Embryonic facial prominence (tissue), 1 donor: ENCODE data around the gene CEP162.
"Not testable (repeated sequence)": the region's sequence is repeated elsewhere in the genome, so short reads cannot be mapped to it uniquely, and the experiment has no call there.

Experiments
- DNase-seq: peaks from one replicate; pipeline ENCODE4 v3.0.0-alpha.2; 2016; ENCODE audit errors: extremely low spot score

CEP162 gene, protein sequence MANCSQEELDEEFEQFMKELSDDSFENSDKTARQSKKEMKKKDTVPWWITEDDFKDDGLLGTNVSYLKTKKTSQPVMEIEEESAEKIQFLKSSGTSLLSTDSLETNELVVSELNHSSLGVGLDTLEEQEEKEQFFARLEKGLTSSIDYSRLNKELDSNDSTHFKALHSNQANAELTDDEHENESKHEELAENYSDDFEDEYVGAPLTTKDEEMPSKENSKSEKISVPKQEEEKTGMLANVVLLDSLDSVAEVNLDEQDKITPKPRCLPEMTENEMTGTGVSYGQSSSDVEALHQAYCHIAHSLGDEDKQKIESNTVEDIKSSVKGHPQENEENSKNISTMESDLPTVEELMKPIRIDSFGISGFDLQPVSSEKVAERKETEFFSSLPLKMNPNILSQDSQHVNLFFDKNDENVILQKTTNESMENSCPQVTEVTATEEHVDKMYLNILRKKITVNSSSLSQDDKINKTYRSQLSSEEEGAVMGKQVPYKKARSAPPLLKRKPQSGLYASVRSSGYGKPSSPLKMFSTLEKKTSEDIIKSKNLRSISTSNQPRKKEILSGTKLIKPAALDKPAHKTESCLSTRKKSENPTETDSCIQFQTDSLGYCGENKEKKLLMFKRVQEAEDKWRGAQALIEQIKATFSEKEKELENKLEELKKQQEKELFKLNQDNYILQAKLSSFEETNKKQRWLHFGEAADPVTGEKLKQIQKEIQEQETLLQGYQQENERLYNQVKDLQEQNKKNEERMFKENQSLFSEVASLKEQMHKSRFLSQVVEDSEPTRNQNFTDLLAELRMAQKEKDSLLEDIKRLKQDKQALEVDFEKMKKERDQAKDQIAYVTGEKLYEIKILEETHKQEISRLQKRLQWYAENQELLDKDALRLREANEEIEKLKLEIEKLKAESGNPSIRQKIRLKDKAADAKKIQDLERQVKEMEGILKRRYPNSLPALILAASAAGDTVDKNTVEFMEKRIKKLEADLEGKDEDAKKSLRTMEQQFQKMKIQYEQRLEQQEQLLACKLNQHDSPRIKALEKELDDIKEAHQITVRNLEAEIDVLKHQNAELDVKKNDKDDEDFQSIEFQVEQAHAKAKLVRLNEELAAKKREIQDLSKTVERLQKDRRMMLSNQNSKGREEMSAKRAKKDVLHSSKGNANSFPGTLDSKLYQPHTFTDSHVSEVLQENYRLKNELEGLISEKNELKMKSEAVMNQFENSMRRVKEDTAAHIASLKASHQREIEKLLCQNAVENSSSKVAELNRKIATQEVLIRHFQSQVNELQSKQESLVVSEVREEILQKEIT (N-terminal part only)

DNA sequence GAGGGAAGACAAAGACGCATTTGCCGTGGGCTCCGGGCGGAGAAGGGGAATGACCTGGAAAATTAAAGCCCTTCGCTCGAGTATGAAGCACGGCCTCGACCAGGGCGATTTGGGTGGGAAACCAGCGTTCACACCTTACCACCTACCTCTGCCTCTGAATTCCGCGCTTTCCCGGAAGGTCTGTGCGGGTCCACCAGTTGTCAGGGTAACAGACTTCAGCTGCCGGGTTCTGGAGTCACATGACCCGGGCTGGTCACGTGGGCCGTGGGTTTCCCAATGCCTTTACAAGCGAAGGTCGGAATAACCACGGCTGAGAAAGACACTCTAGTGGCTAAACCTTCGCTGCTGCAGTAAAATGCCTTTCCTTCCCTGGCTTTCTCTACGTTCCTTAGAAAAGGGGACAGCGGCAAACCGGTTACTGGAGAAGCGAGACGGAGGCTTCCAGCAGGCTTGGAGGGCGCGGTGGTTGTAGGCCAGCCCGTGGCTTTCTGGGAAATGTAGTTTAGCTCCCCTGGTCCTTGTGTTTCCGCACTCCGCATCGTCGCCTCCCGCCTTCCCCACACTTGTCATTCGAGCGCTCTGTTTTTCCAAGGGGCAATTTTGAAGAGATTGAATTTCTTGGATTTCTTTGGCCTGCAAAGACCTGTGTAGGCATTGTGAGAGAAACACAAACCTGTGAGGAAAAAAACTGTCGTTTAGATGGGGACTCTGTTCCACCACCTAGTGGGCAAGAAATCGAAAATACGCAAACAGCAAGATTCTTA lies at the start of gene CEP162:
Gene CEP162, minus strand, starts transcription at position 210 of the 764 bp plus-strand sequence. CDS start 1,250 bp downstream, outside the sequence.
- DNase-seq = peak; percentile 80

DNA sequence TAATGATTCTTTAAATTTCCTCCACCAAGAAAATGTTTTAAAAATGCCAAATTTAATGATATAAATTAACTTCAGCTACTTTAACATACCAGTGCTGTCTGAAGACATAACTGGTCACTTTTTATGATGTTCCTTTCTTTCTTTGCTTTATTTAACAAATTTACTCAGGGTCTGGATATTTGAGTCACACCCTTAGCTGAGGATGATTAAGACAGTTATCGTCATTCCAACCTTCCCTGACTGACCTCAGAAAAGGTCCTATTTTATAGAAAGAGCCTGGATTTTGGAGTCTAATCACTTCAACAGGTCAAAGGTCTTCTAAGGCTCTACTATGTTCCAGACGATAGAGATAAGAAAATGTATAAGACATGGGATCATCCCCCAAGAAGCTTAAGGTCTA lies 47.4 kb upstream of the CEP162 start:
- no peak for DNase-seq

DNA sequence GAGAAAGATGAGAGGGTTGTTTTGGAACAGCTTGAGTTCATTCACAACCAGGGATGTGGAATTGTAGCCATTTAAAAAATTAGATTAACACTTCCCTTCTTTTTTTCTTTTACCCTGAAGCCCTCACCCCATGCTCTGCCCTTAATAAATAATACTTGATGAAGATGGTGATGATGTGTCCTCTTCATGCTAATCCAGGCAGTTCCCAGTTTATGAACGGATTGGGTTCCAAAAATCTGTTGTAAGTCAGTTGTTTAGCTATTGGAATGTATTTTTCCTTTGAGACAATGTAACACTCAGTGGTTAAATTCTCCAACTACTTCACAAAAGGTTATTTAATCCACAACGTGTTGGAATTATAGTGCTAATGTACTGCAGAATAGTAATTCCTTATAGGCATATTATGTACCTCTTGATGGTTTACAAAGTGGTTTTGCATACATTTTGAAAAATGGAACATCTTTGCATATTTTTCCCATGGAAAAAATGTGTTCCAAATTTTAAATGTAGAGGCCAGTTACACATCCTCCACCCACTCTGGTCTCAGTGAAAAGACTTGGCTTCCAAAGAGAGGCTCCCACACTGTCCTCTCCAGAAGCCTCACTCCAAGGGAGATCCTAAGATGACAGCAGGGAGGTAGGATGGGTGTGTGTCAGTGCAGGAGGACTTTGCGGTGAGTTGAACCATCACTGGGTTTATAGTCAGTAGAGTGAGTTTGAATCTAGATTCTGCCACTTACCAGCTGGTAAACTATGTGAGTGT lies 45.8 kb upstream of the CEP162 start:
- DNase-seq = no peak

DNA sequence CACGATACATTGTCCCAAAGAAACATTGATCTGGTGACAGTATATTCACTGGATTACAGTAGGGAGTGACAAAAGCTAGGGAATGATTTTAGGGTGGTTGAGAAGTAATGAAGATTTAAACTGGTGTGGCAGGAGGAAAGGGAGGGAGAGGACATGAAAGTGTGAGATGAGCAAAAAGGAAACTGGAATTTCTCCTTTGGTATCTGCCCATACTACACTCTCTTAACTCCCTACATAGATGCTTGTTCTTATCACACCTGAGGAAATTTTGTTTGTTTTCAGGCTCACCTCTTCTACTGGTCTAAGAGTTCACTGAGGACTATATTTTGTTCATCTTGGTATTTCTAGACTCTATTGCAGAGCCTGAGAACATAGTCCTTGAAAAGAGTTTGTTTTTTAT lies 44.9 kb upstream of the CEP162 start:
- no peak for DNase-seq

DNA sequence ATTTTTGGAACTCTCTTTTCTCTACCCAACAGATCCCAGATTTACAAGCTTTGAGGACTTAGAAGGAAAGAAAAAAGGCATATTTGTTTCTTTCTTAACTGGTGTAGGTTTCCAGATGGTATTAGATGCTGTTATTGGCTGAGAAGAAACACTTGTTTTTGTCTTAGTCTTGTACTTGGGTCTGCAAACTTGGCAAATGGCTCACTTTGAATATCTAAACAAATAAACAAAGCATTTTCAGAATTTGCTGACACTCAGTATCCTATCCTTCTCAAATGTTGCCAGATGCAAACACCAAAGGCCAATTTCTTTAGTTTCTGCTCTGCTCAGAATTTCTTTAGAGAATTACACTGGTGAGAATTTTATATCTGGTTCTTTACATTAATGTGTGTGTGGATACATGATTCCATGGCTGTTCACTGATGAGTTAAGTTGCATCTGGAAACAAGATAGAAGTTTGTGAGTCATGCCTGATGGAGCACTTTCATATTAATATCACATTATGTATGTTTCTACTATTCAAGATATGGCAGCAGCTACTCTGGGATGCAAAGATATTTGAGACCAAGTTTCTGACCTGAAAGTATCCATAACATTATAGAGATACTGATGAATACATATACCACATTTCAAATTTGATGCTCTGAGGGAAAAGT lies 43.7 kb upstream of the CEP162 start:
- no peak for DNase-seq

DNA sequence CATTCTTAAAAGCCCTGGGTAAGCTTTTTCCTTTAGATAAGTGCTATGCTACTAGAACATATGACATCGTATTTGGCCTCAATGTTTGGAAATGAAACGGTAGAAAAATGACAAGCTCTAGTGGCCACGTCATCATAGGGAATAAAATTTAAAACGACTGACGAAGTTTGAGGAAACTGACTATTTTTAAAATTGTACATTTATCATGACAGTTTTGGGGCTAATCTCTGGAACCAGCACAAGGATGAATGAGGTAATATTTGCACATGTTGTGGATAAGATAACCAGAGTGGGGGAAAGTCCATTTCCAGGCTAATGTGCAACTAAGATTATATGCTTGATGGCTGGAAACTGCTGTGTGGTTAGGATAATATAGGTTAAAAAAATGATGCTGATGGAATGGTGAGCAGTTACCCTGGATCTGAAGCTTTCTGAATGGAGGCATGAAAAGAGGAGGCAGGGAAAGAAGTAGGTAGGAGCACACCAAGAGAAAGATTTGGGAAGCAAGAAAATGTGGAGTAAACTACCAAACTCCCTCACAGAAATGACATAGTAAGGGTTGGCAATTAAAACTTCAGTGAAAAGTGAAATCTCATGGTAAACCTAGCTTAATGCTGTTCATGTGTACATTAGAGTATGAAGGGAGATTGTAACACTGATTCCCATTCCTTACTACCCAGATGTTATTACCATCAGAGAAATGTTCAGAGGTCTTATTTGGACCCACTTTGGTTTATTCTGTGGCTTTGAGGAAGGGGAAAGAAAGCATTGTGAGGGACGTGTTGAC lies 42.7 kb upstream of the CEP162 start:
- no peak for DNase-seq

DNA sequence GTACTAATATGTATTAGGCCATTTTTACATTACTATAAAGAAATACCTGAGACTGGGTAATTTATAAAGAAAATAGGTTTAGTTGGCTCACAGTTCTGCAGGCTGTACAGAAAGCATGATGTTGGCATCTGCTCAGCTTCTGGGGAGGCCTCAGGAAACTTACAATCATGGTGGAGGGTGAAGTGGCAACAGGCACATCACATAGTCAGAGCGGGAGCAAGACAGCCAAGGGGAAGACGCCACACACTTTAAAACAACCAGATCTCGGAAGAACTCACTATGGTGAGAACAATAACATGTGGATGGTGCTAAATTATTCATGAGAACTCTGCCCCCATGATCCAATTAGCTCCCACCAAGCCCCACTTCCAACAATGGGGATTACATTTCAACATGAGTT lies 41.3 kb upstream of the CEP162 start:
- no peak for DNase-seq

DNA sequence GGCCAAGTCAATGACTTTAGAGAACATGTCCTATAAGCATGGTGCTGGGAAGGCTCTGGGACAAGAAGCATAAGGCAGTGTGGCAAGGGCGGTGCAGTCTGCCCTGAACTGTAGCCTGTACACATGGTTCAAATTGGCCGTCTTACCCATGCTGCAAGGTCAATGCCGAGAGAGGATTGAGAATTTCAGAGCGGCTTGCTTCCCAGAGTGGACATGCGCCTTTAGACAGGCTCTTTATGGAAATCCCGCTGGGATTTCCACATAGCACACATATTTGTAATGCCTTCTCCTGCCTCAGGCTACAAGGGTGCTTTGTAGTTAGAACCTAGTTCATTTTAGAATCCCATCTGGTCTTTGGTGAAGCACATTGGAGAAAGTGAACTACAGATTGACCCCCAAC lies 36.1 kb upstream of the CEP162 start:
- no peak for DNase-seq

DNA sequence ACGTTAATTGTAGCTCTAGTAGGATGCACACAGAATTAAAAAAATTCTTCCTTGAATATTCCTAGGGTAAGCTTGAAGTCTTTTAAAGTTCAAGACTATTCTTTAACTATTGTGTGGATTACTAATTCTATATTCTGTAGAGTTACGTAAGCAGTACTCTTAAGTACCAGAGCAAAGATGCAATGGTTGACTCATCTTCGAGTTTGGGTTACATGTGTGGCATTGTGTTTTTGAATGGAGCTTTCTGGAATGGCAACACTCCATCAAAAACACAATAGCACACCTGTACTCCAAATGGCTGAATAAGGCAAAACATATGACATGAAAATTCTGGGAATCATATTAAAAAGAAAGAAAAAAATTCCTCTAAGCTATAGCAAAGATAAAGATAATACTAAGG lies 33.5 kb upstream of the CEP162 start:
- no peak for DNase-seq

DNA sequence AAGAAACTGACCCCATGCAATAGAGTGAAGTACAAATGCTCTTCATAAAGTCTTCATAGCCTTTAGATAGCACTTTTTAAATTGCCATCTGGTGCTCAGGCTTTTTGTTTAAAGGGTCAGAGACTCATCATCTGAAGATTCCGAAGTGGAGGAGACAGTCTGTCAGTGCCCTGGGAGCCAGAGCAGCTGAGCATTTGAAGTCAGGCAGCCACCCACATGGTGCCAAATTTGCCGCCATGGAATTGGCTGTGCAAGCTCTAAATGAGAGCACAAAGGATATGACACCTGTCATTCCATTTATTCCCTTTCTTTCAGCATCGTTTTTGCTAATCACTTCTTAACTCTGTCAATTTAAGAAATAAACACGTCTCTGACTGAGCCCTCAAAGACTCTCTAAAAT lies 32.8 kb upstream of the CEP162 start:
- no peak for DNase-seq

DNA sequence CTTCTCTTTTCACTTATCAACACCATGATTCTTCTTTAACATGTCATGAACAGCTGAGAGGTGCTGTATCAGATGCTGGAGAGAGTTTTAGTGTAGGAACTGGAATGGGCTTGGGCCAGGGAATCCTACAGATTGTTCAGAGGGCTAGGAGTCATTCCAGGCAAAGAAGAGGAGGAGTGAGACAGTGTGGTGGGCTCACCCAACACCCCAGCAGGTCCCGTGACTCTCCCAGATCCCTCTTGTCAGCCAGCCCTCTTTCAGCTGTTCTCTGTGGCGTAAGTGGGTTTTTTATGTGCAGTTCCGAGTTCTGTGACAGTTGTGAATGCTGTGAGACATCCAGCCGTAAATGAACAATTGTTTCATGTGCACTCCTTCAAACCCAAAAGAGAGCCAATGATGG lies 31.4 kb upstream of the CEP162 start:
- DNase-seq = no peak

DNA sequence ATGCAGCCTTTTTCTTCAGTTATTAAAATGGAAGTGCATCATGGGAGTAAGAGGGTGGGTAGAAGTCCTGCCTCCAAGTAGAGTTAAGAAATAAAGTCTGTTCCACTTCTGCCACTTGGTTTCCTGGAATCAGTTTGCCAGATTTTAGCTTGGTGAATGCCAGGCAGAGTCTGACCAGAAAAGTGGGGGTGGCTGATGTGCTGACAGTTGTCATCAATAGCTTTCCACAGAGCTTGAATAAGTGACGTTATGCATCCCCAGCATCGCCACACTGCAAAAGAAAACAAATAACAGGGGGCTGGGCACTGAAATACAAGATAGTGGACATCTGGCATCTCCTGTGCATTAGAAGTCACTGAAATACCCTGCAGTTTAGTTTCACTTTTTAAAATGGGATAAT lies 30.8 kb upstream of the CEP162 start:
- DNase-seq = no peak

DNA sequence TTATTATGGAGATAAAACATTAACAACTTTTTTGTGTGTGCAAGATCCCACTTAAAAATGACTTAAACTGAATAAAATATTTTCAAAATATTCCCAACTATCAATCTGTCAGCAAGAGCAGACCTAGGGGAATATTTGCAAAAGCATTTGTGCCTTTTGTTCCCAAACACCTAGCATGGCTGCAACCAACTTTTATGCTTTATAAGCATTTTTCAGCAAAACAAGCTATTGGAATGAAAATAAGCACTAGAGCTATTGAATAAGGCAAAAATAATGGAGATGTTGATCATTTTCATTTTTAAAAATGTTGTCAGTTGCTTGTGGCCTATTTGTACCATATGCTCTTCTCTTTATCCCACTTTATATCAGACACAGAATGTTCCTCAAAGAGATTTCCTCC lies 28.2 kb upstream of the CEP162 start:
- no peak for DNase-seq

DNA sequence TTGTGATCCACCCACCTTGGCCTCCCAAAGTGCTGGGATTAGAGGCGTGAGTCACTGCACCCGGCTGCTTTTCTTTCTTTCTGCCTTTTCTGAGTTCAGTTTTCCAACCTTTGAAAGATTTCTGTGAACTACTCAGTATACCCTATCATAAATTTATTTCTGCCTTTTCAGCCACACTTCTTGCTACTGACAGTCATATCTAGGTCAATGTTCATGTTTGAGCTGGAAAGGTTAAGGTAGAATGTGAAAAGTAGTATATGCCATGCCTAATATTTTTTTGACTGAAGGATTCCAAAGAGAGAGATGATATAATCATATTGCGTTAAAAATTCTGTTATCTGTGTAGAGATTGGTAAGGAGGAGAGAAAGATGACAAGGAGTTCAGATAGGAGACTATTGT lies 25.9 kb upstream of the CEP162 start:
- DNase-seq = no peak

DNA sequence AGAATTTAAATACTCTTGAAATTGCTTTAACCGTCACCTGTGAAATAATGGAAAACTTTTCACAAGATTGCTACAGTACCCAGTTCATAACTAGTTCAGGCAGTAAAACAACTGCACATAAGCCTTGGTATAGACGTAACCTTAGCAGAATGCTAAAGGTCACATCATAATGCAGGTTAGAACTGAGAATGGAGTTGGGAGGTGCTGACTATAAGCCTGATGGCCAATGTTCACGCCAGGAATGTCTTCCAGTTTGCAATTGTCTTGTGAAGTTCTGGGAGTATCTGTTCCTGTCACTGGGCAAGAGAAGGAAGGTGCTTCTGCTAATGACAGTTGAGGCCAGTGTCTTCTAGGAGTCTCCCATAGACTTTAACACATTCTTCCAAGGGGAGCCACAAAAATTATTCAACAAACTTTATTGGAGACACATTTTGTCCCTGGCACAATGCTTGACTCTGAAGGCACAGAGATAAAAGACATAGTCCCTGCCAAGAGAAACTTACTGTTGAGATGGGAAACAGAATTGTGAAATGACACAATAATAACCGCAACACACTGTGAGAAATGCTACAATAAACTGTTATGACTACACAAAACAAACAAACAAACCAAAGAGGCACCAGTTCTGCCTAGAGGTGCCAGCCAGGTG lies 24.6 kb upstream of the CEP162 start:
- no peak for DNase-seq

DNA sequence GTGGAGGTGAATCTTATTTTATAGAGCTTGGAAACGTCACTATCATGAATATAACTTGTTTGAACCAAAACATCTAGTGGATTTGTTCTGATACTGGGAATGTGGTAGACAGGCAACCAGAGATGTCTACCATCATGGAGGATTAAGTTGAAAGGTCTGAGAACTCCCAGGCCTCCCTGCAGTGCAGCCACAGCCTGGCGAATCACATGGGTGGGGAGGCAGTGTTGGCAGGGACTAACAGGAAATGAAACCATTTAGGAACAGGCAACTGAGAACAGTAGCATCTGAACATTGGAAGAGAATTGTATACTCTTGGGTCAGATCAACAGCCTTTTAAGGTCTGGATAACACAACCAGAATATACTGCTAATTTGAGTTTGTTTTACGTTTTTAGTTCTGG lies 22.3 kb upstream of the CEP162 start:
- no peak for DNase-seq

DNA sequence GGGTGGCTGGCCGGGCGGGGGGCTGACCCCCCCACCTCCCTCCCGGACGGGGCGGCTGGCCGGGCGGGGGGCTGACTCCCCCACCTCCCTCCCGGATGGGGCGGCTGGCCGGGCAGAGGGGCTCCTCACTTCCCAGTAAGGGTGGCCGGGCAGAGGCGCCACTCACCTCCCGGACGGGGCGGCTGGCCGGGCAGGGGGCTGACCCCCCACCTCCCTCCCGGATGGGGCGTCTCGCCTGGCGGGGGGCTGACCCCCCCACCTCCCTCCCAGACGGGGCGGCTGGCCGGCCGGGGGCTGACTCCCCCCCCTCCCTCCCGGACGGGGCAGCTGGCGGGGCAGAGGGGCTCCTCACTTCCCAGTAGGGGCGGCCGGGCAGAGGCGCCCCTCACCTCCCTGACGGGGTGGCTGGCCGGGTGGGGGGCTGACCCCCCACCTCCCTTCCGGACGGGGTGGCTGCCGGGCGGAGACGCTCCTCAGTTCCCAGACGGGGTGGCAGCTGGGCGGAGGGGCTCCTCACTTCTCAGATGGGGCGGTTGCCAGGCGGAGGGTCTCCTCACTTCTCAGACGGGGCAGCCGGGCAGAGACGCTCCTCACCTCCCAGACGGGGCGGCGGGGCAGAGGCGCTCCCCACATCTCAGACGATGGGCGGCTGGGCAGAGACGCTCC lies 17.1 kb upstream of the CEP162 start:
- not testable (repeated sequence) for DNase-seq

DNA sequence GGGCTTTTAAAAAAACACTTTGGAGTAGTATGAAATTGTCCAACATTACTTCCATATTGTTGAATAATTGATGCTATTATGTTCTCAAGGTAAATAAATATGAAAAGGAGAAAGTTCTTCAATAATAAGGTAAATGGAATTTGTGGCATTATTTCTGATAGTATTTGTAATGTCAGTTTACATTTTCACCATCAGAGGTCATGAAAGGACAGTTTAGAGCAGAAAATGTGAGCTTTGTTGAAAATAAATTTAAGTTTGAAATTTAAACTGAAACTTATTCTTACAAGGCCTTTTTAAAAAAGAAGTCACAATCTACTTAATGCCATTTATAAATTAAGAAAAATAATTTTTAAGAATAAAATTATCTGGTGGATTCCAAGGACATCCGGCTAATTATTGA lies 15.8 kb upstream of the CEP162 start:
- no peak for DNase-seq
